Caki2 (cell line): ENCODE measurements around the gene SEPSECS. TPM values are rescaled to one million over a fixed set of nuclear protein-coding genes. Genes with fewer than 3 reads are reported as not detected.

Experiments
- DNase-seq: peaks from one replicate; pipeline ENCODE4 v3.0.0-alpha.2; 2015; ENCODE audit warnings: low read depth
- in situ Hi-C: cut with HindIII; loops from 2 replicates; pipeline ENCODE4 v1.10.0; 2016; ENCODE audit warnings: low sequenced_read_pairs, low pct_unique_long_range_greater_than_20kb, mixed read lengths
- total RNA-seq: library from RNA; depleted of rRNA; stranded (reverse); fragments of >200 nt; shearing (Covaris generic); gene quantifications from 2 replicates; pipeline ENCODE4 v1.2.3, GENCODE V29; 2014; ENCODE audit warnings: low replicate concordance; rRNA removed

Gene SEPSECS
- total RNA-seq = 2.9 and 3.7 TPM in 2 replicates

GRCh38 chr4:25159837-25160713, at the start of gene SEPSECS:
Gene SEPSECS, minus strand, starts transcription at chr4:25160449. Its CDS starts 80 bp downstream, at chr4:25160369.
- peak; percentile 96 for DNase-seq
- in situ Hi-C loops = no loop called here

DNA sequence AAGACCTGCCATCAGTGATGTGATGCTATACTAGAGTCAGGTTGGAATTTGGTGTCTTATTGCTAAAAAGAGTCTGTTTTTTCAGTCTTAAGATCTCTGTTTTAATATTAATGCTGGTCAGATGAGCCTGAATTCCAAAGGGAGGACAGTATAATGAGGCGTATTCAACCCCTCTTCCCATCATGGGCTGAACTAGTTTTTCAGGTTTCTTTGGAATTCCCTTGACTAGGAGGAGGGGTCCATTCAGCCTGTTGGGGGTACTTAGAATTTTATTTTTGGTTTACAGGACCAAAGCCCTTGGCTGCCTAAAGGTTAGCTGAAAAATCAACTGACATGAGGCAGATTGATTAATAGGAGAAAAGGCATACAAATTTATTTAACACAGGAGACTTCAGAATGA, 49.5 kb upstream of the SEPSECS start:
- in situ Hi-C loops = no loop called here
- DNase-seq = no peak

DNA sequence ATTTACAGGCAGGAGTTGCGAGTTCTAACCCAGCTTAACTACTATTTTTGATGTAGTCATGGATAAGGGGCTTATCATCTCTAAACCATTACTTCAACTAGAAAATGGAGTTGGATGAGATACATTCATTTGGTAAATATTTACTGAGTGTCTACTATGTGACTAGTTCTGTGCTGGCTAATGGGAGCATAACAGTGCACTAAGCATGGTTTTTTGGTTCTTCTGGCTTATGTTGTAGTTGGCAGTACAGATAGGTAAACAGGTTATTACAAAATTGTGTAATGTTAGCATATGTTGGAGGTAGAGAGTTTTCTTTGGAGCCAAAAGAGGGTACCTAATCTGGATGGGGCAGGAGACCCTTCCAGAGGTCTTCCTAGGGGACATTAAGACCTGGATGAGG, 47.7 kb upstream of the SEPSECS start:
- no peak for DNase-seq
- in situ Hi-C loops = no loop called here

DNA sequence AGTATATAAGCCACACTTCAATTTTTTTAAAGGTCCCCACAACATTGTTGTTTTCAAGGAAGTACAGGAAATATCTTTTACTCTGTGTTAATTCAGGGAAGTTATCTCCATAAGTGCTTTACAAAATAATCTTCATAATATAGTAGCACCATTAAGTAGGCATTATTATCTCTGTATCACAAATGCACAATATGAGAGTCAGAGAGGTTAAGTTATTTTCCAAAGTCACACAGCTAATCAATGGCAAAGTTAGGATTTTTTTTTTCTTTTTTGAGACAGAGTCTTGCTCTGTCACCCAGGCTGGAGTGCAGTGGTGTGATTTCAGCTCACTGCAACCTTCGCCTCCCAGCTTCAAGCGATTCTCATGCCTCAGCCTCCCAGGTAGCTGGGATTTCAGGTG, 38.5 kb upstream of the SEPSECS start:
- in situ Hi-C loops = no loop called here
- no peak for DNase-seq

GRCh38 chr4:25190407-25190806, 30.2 kb upstream of the SEPSECS start:
- DNase-seq = no peak
- in situ Hi-C loops = no loop called here

GRCh38 chr4:25184056-25184455, 23.8 kb upstream of the SEPSECS start:
- DNase-seq = no peak
- in situ Hi-C loops = no loop called here

- in situ Hi-C loops = no loop called here
- no peak for DNase-seq
Measured at GRCh38 chr4:25182937-25183336, 22.7 kb upstream of the SEPSECS start.

GRCh38 chr4:25180524-25181131, 20.4 kb upstream of the SEPSECS start:
- in situ Hi-C loops = no loop called here
- DNase-seq = no peak

DNA sequence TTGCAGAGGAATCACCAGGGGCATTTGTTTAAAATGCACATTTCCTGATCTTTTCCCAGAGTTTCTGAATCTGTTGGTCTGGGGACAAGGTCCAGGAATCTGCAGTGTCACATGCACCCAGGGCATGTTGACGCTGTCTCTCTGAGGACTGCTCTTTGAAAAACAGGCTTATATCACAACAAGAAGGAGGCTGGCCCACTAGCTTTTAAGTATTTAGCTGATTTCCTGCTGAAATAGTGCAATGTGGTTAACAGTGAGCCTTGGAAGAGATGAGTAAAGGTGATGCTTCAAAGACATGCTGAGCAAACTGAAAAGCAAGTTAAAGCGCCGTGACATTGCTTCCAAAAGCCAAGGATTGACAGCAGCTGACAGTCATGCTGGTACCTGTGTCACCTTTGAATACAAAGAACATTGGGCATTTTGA, 18.6 kb upstream of the SEPSECS start:
- no peak for DNase-seq
- in situ Hi-C loops = no loop called here

DNA sequence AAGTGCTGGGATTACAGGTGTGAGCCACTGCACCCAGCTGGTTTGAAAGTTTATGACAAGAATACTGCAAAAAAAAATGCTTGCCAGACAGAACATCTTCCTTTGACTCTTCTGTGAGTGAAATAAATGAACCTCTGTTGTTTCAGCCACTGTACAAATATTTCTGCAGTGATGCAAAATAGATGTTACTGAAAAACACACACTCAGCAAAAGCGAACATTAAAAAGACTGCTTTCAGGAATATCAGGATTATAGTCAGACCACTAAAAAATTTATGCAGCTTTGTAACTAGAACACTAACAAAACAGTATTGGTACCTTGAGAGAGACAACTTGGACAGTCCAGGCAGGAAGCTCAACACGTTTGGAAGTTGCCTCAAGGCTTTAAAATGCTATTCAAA, 16.9 kb upstream of the SEPSECS start:
- in situ Hi-C loops = no loop called here
- no peak for DNase-seq

- no peak for DNase-seq
- in situ Hi-C loops = no loop called here
Measured at GRCh38 chr4:25174674-25175073, 14.4 kb upstream of the SEPSECS start.

GRCh38 chr4:25172961-25173915, 13.0 kb upstream of the SEPSECS start:
- peak; percentile 72 for DNase-seq
- in situ Hi-C loops = no loop called here

GRCh38 chr4:25171201-25171865, 11.1 kb upstream of the SEPSECS start:
- DNase-seq = no peak
- in situ Hi-C loops = no loop called here

DNA sequence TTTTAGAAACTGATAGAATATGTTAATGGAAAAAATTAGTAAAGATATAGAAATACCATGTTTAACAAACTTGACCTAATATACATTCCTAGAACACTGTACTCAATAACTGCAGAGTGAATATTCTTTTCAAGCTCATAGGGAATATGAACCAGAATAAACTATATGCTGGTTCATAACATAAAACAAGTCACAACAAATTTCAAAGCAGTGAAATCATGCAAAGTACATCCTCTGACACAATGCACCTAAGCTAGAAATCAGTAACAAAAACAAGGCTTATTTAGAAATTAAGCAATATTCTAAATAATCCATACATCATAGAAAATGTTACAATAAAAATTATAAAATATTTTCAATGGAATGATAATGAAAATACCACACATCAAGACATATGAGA, 9.2 kb upstream of the SEPSECS start:
- DNase-seq = no peak
- in situ Hi-C loops = no loop called here

DNA sequence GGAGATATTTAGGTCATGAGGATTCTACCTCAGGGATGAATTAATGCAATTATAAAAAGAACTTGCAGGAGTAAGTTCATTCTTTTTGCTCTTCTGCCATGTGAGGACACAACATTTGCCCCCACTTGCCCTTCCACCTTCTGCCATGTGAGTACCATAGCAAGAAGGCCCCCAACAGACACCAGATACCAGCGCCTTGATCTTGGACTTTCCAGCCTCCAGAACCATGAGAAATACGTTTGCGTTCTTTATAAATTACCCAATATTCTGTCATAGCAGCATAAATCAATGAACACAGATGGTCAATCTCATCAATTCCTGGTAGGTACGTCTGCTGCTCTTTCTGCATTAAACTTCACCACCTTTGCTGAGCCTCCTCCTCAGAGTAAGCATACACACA, 5.7 kb upstream of the SEPSECS start:
- in situ Hi-C loops = no loop called here
- DNase-seq = no peak

GRCh38 chr4:25163196-25163595, 2.9 kb upstream of the SEPSECS start:
- in situ Hi-C loops = no loop called here
- no peak for DNase-seq

DNA sequence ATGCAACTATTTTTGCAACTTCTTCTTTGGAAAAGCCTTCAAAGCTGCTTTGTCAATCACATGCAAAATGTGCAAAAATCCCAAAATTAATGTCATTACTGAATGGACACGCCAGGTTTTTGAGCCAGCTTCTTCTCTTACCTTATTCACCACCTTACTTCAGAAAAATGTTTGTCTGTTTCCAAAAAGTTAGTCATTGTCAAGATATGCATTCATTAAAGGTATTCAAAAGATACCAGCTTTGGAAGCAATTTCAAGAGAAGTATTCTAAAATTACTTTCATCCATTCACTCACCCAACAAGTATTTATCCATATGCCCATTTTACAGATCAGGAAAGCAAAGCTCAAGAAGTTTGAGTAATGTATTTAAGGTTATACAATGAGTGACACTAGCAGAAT, 2.3 kb upstream of the SEPSECS start:
- DNase-seq = no peak
- in situ Hi-C loops = no loop called here

- peak; percentile 29 for DNase-seq
- in situ Hi-C loops = no loop called here
Measured at GRCh38 chr4:25161593-25161950, 1.3 kb upstream of the SEPSECS start.
